PFSK-1 (cell line): ENCODE measurements around the gene ZNF362.

Source experiments
- FOXP2 ChIP-seq: optimal IDR thresholded peaks from 2 replicates; pipeline ENCODE3; 2011; ENCODE audit warnings: borderline replicate concordance, control low read depth, inconsistent platforms; ENCODE audit not compliant: insufficient read depth; ENCODE audit errors: extremely low read length, extremely low read depth
- POLR2AphosphoS5 ChIP-seq: IDR thresholded peaks from 2 replicates; pipeline ENCODE4 v1.6.1; 2012; ENCODE audit warnings: low read depth, mild to moderate bottlenecking, control low read depth, low read length, moderate library complexity
- REST ChIP-seq, 2 experiments: IDR thresholded peaks; 2 replicates each; pipeline versions ENCODE4 v1.6.1 to v1.8.0; 2011 to 2012; ENCODE audit warnings: low read depth in 2 of 2, low read length in 2 of 2, control low read depth in 1 of 2, inconsistent platforms in 1 of 2, mild to moderate bottlenecking in 1 of 2, moderate library complexity in 1 of 2; ENCODE audit not compliant: insufficient read depth in 1 of 2
- SIN3A ChIP-seq: IDR thresholded peaks from 2 replicates; pipeline ENCODE4 v1.6.1; 2012; ENCODE audit warnings: mild to moderate bottlenecking, low read length, moderate library complexity, borderline replicate concordance; ENCODE audit not compliant: insufficient read depth
- TAF1 ChIP-seq: IDR thresholded peaks from 2 replicates; pipeline ENCODE4 v1.6.1; 2012; ENCODE audit warnings: low read length, control low read depth, borderline replicate concordance; ENCODE audit not compliant: insufficient read depth

ZNF362 gene

GRCh38 chr1:33321178-33321577, 64.9 kb downstream of the ZNF362 start:
- TF ChIP-seq REST (IDR thresholded peaks at IDR 0.05; ENCODE audit: insufficient read depth in 1 of 2, low read depth in 2 of 2, low read length in 2 of 2) (no peak), TAF1 (no peak), SIN3A (no peak), FOXP2 (no peak), POLR2AphosphoS5 (no peak)

GRCh38 chr1:33322109-33322508, 65.8 kb downstream of the ZNF362 start:
- no peak for TF ChIP-seq REST (IDR thresholded peaks at IDR 0.05; ENCODE audit: insufficient read depth in 1 of 2, low read depth in 2 of 2, low read length in 2 of 2)
- no peak for TF ChIP-seq POLR2AphosphoS5
- no peak for TF ChIP-seq FOXP2
- no peak for TF ChIP-seq TAF1
- TF ChIP-seq SIN3A = no peak

- TF ChIP-seq FOXP2 (no peak), SIN3A (no peak), REST (IDR thresholded peaks at IDR 0.05; ENCODE audit: insufficient read depth in 1 of 2, low read depth in 2 of 2, low read length in 2 of 2) (no peak), TAF1 (no peak), POLR2AphosphoS5 (no peak)
These were observed 66.7 kb downstream of the ZNF362 start for GRCh38 chr1:33322870-33323585.

GRCh38 chr1:33323663-33324477, 67.6 kb downstream of the ZNF362 start:
- no peak for TF ChIP-seq POLR2AphosphoS5
- TF ChIP-seq FOXP2 = no peak
- TF ChIP-seq REST (IDR thresholded peaks at IDR 0.05; ENCODE audit: insufficient read depth in 1 of 2, low read depth in 2 of 2, low read length in 2 of 2) = no peak
- no peak for TF ChIP-seq TAF1
- no peak for TF ChIP-seq SIN3A
